PC-3 (cell line): ENCODE data around the gene DACT2.

ENCODE experiments used
- EZH2 ChIP-seq: fragments of 300-600 bp; sonication (generic); IDR thresholded peaks from one replicate; pipeline ENCODE4 v1.6.1; 2017; ENCODE audit warnings: antibody characterized with exemption, mild to moderate bottlenecking, low read length; ENCODE audit not compliant: unreplicated experiment
- EZH2phosphoT487 ChIP-seq: fragments of 300-600 bp; sonication (generic); IDR thresholded peaks from 2 replicates; pipeline ENCODE4 v1.6.1; 2018; ENCODE audit warnings: mild to moderate bottlenecking, antibody characterized with exemption, low read length, borderline replicate concordance
- TF ChIP-seq, protein P1 (sequence below): fragments of 300-600 bp; sonication (generic); conservative IDR thresholded peaks from 2 replicates; pipeline ENCODE4 v1.5.1; 2017; ENCODE audit warnings: antibody characterized with exemption, low read depth, mild to moderate bottlenecking, low read length

- TF ChIP-seq, protein P1, sequence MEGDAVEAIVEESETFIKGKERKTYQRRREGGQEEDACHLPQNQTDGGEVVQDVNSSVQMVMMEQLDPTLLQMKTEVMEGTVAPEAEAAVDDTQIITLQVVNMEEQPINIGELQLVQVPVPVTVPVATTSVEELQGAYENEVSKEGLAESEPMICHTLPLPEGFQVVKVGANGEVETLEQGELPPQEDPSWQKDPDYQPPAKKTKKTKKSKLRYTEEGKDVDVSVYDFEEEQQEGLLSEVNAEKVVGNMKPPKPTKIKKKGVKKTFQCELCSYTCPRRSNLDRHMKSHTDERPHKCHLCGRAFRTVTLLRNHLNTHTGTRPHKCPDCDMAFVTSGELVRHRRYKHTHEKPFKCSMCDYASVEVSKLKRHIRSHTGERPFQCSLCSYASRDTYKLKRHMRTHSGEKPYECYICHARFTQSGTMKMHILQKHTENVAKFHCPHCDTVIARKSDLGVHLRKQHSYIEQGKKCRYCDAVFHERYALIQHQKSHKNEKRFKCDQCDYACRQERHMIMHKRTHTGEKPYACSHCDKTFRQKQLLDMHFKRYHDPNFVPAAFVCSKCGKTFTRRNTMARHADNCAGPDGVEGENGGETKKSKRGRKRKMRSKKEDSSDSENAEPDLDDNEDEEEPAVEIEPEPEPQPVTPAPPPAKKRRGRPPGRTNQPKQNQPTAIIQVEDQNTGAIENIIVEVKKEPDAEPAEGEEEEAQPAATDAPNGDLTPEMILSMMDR, result no peak
- TF ChIP-seq EZH2phosphoT487 (no peak), EZH2 (no peak)
Measured at GRCh38 chr6:168305096-168305749, 14.4 kb downstream of the DACT2 start.
